ENCODE results near the gene GPR107. TPM values are rescaled to one million over a fixed set of nuclear protein-coding genes. Genes with fewer than 3 reads are reported as not detected.

The GPR107 gene
- total RNA-seq, 2 experiments from 2014 or later, result 10.4 to 24.3 TPM

DNA sequence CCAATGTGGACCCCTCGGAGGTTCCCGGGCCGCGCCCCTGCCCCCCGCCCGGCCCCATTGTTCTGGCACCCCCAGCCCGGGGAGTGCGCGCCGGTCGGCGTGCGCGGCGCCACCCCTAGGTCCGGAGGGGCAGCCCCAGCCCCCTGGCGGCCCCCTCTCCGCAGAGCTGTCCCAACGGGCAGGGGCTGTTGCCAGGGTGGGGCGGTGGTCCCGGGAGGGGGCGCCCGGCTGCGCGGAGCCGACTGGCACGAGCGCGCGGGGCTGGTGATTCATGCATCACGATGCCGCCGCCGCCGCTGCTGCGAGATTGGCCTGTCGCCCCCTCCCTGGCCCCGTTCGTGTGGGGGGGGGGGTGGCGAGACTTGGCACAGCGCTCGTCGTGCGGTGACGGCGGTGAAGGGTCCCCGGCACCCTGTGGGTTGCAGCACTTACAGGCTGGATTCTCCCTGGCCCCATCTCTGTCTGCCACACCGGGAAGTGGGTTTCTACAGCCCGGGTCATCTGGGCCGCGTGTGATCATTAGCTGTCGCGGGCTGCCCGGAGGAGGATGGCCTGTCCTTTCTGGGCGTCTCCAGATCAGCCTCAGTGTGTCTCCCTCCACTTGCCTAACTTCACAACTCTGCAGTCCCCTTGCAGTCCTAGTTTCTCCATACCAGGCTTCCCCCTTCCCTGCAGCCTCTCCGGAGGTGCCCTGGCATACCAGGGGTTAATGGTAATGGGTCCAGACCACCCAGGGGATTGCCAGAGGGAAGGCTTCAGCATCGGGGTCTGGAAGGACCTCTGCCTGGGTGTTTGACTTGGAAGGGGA is 119.4 kb downstream of the GPR107 start:
- ChIA-PET CTCF (ENCODE audit: unreplicated experiment) (no interaction called here), POLR2A (no interaction called here)
- intact Hi-C loops (cut with micrococcal nuclease; ENCODE audit: unreplicated experiment), result no loop called here
- BruUV-seq (replicated peaks), result no TSS peak
- Histone ChIP-seq H3K79me2 (ENCODE audit: insufficient read depth, low read depth, low read length) (no peaks in the 10 kb centered on the region), H3K4me3 (ENCODE audit: low read depth, low read length, poor library complexity, severe bottlenecking) (no peak overlapping the region), H3K4me1 (ENCODE audit: insufficient read depth, low read length, poor library complexity, severe bottlenecking) (no peaks in the 10 kb centered on the region), H3K4me2 (ENCODE audit: low read length) (no peak overlapping the region), H3K36me3 (ENCODE audit: insufficient read depth, low read length) (no peaks in the 10 kb centered on the region), H3K9me3 (ENCODE audit: low read length) (no peaks in the 10 kb centered on the region), H2AFZ (ENCODE audit: low read length) (no peak overlapping the region), H3K27ac (ENCODE audit: low read depth, low read length, poor library complexity, severe bottlenecking) (no peak overlapping the region), H4K20me1 (ENCODE audit: insufficient read depth, low read length) (no peaks in the 10 kb centered on the region), H3K9me2 (ENCODE audit: insufficient read depth, low read length) (no peaks in the 10 kb centered on the region)
- no peak for TF ChIP-seq EZH2phosphoT487 (IDR thresholded peaks at IDR 0.05; ENCODE audit: borderline replicate concordance, low read depth, low read length)
- TF ChIP-seq, protein P1, sequence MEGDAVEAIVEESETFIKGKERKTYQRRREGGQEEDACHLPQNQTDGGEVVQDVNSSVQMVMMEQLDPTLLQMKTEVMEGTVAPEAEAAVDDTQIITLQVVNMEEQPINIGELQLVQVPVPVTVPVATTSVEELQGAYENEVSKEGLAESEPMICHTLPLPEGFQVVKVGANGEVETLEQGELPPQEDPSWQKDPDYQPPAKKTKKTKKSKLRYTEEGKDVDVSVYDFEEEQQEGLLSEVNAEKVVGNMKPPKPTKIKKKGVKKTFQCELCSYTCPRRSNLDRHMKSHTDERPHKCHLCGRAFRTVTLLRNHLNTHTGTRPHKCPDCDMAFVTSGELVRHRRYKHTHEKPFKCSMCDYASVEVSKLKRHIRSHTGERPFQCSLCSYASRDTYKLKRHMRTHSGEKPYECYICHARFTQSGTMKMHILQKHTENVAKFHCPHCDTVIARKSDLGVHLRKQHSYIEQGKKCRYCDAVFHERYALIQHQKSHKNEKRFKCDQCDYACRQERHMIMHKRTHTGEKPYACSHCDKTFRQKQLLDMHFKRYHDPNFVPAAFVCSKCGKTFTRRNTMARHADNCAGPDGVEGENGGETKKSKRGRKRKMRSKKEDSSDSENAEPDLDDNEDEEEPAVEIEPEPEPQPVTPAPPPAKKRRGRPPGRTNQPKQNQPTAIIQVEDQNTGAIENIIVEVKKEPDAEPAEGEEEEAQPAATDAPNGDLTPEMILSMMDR (conservative IDR thresholded peaks at IDR 0.05; ENCODE audit: low read length), result no peak
- no peak for DNase-seq (ENCODE audit: low spot score)

DNA sequence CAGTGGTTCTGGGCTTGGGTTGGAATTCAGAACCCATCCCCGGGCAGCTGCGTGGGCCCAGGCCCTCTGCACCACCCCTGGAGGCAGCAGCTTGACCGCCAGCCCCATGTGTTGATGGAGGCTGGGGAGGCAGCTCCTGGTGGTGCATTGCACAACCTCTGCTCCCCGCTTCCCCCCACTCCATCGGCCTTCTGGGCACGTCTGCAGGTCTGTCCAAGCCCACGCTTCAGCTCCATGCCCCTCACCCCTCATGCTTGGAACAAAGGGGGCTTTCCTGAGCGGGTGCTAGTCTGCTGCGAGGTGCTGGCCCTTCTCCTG is 119.9 kb downstream of the GPR107 start:
- Histone ChIP-seq H3K4me3 (ENCODE audit: low read depth, low read length, poor library complexity, severe bottlenecking) (no peak overlapping the region), H4K20me1 (ENCODE audit: insufficient read depth, low read length) (no peaks in the 10 kb centered on the region), H3K9me2 (ENCODE audit: insufficient read depth, low read length) (no peaks in the 10 kb centered on the region), H3K9me3 (ENCODE audit: low read length) (no peaks in the 10 kb centered on the region), H3K27ac (ENCODE audit: low read depth, low read length, poor library complexity, severe bottlenecking) (no peak overlapping the region), H3K36me3 (ENCODE audit: insufficient read depth, low read length) (no peaks in the 10 kb centered on the region), H3K4me1 (ENCODE audit: insufficient read depth, low read length, poor library complexity, severe bottlenecking) (no peaks in the 10 kb centered on the region), H3K79me2 (ENCODE audit: insufficient read depth, low read depth, low read length) (no peaks in the 10 kb centered on the region), H3K4me2 (ENCODE audit: low read length) (no peak overlapping the region), H2AFZ (ENCODE audit: low read length) (no peak overlapping the region)
- ChIA-PET CTCF (ENCODE audit: unreplicated experiment) (no interaction called here), POLR2A (no interaction called here)
- intact Hi-C loops (cut with micrococcal nuclease; ENCODE audit: unreplicated experiment), result no loop called here
- BruUV-seq (replicated peaks), result no TSS peak
- DNase-seq (ENCODE audit: low spot score), result no peak
- TF ChIP-seq EZH2phosphoT487 (IDR thresholded peaks at IDR 0.05; ENCODE audit: borderline replicate concordance, low read depth, low read length), result no peak
- TF ChIP-seq, protein P1 (conservative IDR thresholded peaks at IDR 0.05; ENCODE audit: low read length), result no peak

DNA sequence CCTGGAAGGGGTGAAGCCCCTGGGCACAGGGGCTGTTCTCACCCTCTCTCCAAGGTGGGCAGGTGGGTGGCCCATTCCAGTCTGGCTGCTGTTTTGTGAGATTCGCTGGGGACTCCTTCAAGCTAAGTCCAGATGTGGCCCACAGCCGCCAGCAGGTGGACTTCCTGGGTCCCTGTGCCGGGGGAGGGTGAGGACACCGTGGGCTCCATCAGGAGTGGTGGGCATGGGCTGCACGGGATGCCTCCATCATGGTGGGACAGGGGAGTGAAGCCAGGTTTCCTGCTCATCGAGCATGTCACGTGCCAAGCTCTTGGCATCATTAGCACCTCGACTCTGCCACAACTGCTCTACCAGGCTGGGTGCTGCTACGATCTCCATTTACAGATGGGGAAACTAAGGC is 120.3 kb downstream of the GPR107 start:
- intact Hi-C loops (cut with micrococcal nuclease; ENCODE audit: unreplicated experiment), result no loop called here
- Histone ChIP-seq H3K4me1 (ENCODE audit: insufficient read depth, low read length, poor library complexity, severe bottlenecking) (no peaks in the 10 kb centered on the region), H3K36me3 (ENCODE audit: insufficient read depth, low read length) (no peaks in the 10 kb centered on the region), H3K27ac (ENCODE audit: low read depth, low read length, poor library complexity, severe bottlenecking) (no peak overlapping the region), H2AFZ (ENCODE audit: low read length) (no peak overlapping the region), H4K20me1 (ENCODE audit: insufficient read depth, low read length) (no peaks in the 10 kb centered on the region), H3K79me2 (ENCODE audit: insufficient read depth, low read depth, low read length) (no peaks in the 10 kb centered on the region), H3K9me3 (ENCODE audit: low read length) (no peaks in the 10 kb centered on the region), H3K9me2 (ENCODE audit: insufficient read depth, low read length) (no peaks in the 10 kb centered on the region), H3K4me2 (ENCODE audit: low read length) (no peak overlapping the region), H3K4me3 (ENCODE audit: low read depth, low read length, poor library complexity, severe bottlenecking) (no peak overlapping the region)
- no TSS peak for BruUV-seq (replicated peaks)
- TF ChIP-seq EZH2phosphoT487 (IDR thresholded peaks at IDR 0.05; ENCODE audit: borderline replicate concordance, low read depth, low read length), result no peak
- CTCF ChIA-PET (ENCODE audit: unreplicated experiment), result no interaction called here
- no peak for DNase-seq (ENCODE audit: low spot score)
- POLR2A ChIA-PET, result no interaction called here
